ENCODE data around the gene CEBPE.

Gene CEBPE

DNA sequence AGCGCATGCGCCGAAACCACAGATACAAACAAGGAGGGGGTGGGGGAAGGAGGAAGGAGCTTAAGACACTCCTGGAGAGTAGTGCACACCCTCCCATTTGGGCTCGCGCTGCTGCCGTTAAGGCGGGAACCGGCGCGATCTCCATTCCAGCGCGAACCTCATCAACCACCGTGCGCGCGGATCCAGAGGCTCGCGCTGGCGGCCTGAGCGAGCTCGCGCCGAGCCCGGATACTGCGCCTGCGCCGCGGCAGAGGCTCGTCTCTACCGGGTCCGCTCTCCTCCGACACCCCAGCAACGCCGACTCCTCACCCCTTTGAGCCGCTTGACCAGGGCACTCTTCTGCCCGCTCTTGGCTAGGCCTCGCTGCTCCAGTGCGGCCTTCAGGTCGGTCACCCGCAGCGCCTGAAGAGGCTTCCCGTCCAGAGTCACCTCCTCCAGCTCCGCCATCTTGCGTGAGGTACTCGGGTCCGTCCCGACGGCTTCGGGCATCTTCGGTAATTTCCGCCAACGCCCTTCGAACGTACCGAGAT, 24.3 kb downstream of the CEBPE start, which contains the start of gene ACIN1:
TSS of gene ACIN1 (minus strand) at position 471 of the 530 bp plus-strand sequence. CDS start at position 447, 24 bp downstream.
- TF ChIP-seq, protein P1, sequence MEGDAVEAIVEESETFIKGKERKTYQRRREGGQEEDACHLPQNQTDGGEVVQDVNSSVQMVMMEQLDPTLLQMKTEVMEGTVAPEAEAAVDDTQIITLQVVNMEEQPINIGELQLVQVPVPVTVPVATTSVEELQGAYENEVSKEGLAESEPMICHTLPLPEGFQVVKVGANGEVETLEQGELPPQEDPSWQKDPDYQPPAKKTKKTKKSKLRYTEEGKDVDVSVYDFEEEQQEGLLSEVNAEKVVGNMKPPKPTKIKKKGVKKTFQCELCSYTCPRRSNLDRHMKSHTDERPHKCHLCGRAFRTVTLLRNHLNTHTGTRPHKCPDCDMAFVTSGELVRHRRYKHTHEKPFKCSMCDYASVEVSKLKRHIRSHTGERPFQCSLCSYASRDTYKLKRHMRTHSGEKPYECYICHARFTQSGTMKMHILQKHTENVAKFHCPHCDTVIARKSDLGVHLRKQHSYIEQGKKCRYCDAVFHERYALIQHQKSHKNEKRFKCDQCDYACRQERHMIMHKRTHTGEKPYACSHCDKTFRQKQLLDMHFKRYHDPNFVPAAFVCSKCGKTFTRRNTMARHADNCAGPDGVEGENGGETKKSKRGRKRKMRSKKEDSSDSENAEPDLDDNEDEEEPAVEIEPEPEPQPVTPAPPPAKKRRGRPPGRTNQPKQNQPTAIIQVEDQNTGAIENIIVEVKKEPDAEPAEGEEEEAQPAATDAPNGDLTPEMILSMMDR (IDR thresholded peaks at IDR 0.05) = no peak

DNA sequence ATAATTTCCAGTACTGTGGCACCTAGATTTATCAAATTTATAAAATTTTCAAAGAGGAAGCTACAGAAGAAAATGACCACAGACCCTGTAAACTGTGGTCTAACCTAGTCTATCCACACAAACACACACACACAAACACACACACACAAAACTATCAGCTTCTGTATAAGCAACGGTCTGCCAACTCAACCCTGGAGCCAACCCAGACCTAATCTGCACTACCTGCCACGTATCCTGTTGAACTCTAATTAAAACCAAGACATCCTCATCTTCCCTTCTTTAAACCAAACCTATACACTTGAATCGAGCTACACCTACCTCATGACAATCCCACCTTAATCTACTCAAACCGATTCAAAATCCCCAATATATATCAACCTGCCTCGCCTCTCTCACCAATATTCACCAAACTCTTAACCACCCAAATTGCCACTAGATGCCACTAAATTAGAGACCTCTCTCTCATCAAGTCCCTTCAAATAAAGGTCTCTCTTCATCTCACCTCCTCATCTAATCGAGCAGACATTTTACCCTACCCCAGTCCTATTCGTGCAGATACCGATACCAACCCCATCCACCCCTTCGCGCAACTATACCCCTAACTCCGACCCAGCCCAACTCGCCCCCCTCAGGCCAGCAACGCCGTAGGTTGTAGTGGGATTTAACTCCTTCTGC, 24.9 kb downstream of the CEBPE start:
- TF ChIP-seq, protein P1 (IDR thresholded peaks at IDR 0.05) = no peak; the same call in 1 of the 2 replicates

DNA sequence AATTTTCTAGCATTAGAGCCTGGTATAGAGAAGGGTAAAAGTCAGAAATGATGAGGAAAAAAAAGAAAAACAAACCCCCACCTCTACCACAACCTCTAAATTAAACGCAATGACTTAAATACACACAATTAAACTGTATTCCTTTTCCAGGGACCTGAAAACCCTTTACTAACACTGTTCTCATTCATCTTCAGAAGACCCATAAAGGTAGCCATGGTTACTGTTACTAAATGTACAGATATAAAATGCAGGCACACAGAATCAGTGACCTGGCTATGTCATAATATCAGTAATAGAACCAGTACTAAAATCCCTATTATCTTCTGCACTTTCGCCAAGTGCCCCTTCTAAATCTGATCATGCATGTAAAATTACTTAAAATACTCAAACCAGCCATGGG, 25.5 kb downstream of the CEBPE start:
- TF ChIP-seq, protein P1 (IDR thresholded peaks at IDR 0.05) = no peak

DNA sequence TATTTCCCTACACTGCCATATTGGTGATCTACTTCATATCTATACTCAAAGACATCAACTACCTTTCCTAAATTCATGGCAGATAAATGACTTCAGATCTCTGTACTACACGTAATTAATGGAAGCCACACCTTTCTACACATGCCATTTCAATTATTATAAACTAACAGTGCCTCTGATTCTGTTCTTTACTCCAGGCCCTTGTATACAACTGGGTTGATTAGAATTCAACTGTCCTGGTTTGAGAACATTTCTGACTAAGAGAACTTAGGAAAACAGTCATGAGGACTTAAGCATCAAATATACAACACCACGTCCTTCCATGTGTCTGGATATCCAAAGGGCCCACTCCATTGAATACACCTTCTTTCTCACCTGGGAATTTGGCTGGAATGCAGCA, 26.0 kb downstream of the CEBPE start:
- TF ChIP-seq, protein P1 (IDR thresholded peaks at IDR 0.05) = no peak

DNA sequence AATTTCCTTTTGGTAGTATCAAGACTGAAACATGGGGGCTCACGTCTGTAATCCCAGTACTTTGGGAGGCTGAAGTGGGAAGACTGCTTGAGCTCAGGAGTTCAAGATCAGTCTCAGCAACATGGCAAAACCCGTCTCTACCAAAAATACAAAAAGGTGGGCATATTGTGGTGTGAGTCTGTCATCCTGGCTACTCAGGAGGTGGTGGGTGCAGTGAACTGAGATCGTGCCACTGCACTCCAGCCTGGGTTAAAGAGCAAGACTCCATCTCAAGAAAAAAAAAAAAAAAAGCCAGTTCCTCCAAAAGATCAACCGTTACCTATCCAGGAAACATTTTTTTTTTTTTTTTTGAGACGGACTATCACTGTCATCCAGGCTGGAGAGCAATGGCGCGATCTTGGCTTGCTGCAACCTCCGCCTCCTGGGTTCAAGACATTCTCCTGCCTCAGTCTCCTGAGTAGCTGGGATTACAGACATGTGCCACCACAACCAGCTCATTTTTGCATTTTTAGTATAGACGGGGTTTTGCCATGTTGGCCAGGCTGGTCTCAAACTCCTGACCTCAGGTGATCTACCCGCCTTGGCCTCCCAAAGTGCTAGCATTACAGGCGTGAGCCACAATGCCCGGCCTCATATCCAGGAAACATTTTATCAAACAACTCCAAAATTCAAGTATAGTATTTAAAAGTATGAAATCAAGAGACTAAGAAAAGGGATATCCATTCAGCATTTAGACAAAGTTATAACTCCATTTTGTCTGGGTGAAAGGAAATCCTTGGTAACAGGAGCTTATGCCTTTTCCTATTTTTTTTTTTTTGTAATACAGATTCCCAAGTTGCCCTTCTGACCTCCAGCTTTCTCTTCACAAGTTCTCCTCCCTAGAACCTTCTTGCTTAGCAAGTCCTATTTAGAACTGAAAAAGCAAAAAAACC, 27.5 kb downstream of the CEBPE start:
- TF ChIP-seq, protein P1 (IDR thresholded peaks at IDR 0.05) = no peak

DNA sequence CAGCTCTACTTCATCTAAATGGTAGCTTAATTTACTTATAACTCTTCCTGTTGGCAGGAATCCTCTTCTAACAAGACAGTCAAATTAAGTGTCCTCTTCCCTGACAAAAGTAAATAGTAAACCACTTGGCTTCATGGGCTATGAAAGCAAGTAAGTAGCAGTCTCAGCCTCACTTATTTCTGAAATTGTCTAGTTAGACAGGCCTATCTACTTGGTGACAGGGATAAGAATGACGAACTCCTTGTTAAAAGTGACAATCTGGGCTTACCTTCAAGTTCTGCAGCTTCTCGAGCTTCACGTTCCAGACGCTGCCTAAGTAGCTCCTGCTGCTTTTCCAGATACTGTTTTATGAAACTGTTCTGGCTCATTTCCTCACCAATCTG, 28.8 kb downstream of the CEBPE start:
- TF ChIP-seq, protein P1 (IDR thresholded peaks at IDR 0.05) = no peak

DNA sequence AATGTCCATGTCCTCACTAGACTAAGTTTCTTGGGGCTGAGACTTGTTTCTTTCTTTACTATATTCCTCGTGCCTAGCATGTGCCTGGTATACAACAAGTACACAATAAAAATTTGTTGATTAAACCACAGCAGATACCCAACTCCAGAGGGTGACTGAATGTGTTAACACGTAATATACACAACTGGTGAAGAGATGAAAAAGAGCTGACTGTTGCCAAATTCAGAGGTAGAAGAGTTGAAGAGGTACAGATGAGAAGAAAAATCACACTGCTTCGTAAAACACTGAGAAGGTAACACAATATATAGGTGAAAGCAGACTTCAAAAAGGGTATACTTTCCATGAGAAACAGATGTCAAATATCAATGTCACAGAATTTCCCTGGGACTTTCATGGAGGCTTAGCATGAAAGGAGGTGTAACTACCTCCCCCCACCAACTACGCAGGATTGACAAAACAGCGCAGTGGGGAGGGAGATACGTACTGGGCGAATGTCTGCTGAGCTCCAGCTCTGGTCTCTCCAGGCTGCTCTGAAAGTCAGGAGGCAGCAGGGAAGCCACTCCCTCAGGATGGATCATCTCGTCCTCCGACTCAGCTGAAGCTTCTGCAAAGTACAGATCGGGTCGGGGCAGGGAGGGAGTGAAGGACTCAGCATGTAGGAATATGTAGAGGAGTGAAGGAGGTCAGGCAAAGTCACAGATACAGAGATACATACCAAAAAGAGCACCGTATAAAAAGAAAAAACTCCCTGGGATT, 29.4 kb downstream of the CEBPE start:
- TF ChIP-seq, protein P1 (IDR thresholded peaks at IDR 0.05) = no peak
